HepG2 (cell line): ENCODE data around the gene KCTD19. TPM values are rescaled to one million over a fixed set of nuclear protein-coding genes. Genes with fewer than 3 reads are reported as not detected.

ENCODE experiments used
- DZIP1 ChIP-seq: sonication (generic); formaldehyde crosslinking; IDR thresholded peaks from 2 replicates; pipeline ENCODE4 v1.5.0; 2020; ENCODE audit warnings: mild to moderate bottlenecking, missing genetic modification reagents
- ETV5 ChIP-seq: IDR thresholded peaks from 2 replicates; pipeline ENCODE4 v1.6.1; 2018; ENCODE audit warnings: missing biosample characterization, missing genetic modification reagents, inconsistent platforms, borderline replicate concordance
- EZH2 ChIP-seq: conservative IDR thresholded peaks from 2 replicates; pipeline ENCODE4 v1.6.1; 2012; ENCODE audit warnings: mild to moderate bottlenecking, low read depth, low read length, moderate library complexity
- KLF9 ChIP-seq: IDR thresholded peaks from 2 replicates; pipeline ENCODE4 v1.6.1; 2016; ENCODE audit warnings: low read depth
- KMT2B ChIP-seq: IDR thresholded peaks from 2 replicates; pipeline ENCODE4 v1.6.1; 2016; ENCODE audit warnings: missing genetic modification reagents, missing compliant biosample characterization
- MIXL1 ChIP-seq: IDR thresholded peaks from 2 replicates; pipeline ENCODE4 v1.6.1; 2016
- PATZ1 ChIP-seq: sonication (generic); formaldehyde crosslinking; IDR thresholded peaks from 2 replicates; pipeline ENCODE4 v1.4.0; 2020; ENCODE audit warnings: missing genetic modification reagents
- PHB2 ChIP-seq: fragments of 450-650 bp; IDR thresholded peaks from 2 replicates; pipeline ENCODE4 v1.6.1; 2018; ENCODE audit not compliant: partially characterized antibody
- RBFOX2 ChIP-seq: fragments of 200-400 bp; formaldehyde crosslinking; IDR thresholded peaks from 2 replicates; pipeline ENCODE4 v1.6.1; 2017; ENCODE audit warnings: low read depth, mild to moderate bottlenecking, low read length
- SNAPC4 ChIP-seq: sonication (generic); formaldehyde crosslinking; IDR thresholded peaks from 2 replicates; pipeline ENCODE4 v1.4.0; 2020; ENCODE audit warnings: mild to moderate bottlenecking, missing genetic modification reagents
- TCF12 ChIP-seq, 2 experiments: fragments of 450-650 bp in 1 of 2; sonication (generic) in 1 of 2; formaldehyde crosslinking in 1 of 2; IDR thresholded peaks; 2 replicates each; pipeline versions ENCODE4 v1.6.1 to v1.8.0; 2017 to 2022; ENCODE audit warnings: antibody characterized with exemption in 1 of 2, mild to moderate bottlenecking in 1 of 2, missing genetic modification reagents in 1 of 2, moderate library complexity in 1 of 2
- ZBTB1 ChIP-seq: sonication (generic); formaldehyde crosslinking; IDR thresholded peaks from 2 replicates; pipeline ENCODE4 v1.4.0; 2020; ENCODE audit warnings: missing genetic modification reagents, borderline replicate concordance
- ZC3H4 ChIP-seq: sonication (generic); formaldehyde crosslinking; IDR thresholded peaks from 2 replicates; pipeline ENCODE4 v1.4.0; 2020; ENCODE audit warnings: missing genetic modification reagents, borderline replicate concordance
- ZNF333 ChIP-seq: sonication (generic); formaldehyde crosslinking; IDR thresholded peaks from 2 replicates; pipeline ENCODE4 v1.4.0; 2020; ENCODE audit warnings: mild to moderate bottlenecking, missing genetic modification reagents, borderline replicate concordance
- ZNF572 ChIP-seq: sonication (generic); formaldehyde crosslinking; IDR thresholded peaks from 2 replicates; pipeline ENCODE4 v1.5.1; 2020; ENCODE audit warnings: mild to moderate bottlenecking, missing genetic modification reagents
- ZNF670 ChIP-seq: sonication (generic); formaldehyde crosslinking; IDR thresholded peaks from 2 replicates; pipeline ENCODE4 v1.8.0; 2022; ENCODE audit warnings: mild to moderate bottlenecking, missing genetic modification reagents, borderline replicate concordance
- ZNF7 ChIP-seq: IDR thresholded peaks from 2 replicates; pipeline ENCODE4 v1.6.1; 2016; ENCODE audit warnings: missing biosample characterization, missing genetic modification reagents
- ZNF740 ChIP-seq: sonication (generic); formaldehyde crosslinking; IDR thresholded peaks from 2 replicates; pipeline ENCODE4 v1.4.0; 2020; ENCODE audit warnings: missing genetic modification reagents
- ZNF775 ChIP-seq: sonication (generic); formaldehyde crosslinking; IDR thresholded peaks from 2 replicates; pipeline ENCODE4 v1.4.0; 2020; ENCODE audit warnings: missing genetic modification reagents, mild to moderate bottlenecking, moderate library complexity, borderline replicate concordance
- polyA plus RNA-seq, 8 experiments: library from polyadenylated mRNA; depleted of rRNA in 3 of 8; stranded (reverse) in 7 of 8; unstranded in 1 of 8; fragments of >200 nt; fragmentation: Illumina TruSeq in 4 of 8; extraction: Trizol in 4 of 8; gene quantifications; 2 replicates each; pipeline versions ENCODE4 v1.2.1 to v1.2.3, GENCODE V29; 2011 to 2016; ENCODE audit warnings: low read depth in 4 of 8, missing spikeins in 1 of 8, mixed read lengths in 1 of 8; ENCODE audit not compliant: insufficient read depth in 1 of 8
- total RNA-seq, 5 experiments: library from RNA; depleted of rRNA; stranded (reverse); fragments of >200 nt; fragmentation: Illumina TruSeq; extraction: Trizol; gene quantifications; 2 replicates each; pipeline ENCODE4 v1.2.3, GENCODE V29; 2016; ENCODE audit warnings: low read depth in 1 of 5

The KCTD19 gene
- total and polyA plus RNA-seq, 2 of the 13 experiments (the other 11 are each of a cell fraction or from before 2014, with no cell fraction given): not detected

GRCh38 chr16:67326472-67327309 is at the start of gene KCTD19, which contains the start of gene LRRC36 (continued):
- TF ChIP-seq TCF12 (IDR thresholded peaks at IDR 0.05) (no peak), TCF12 (CRISPR knock-in tag; IDR thresholded peaks at IDR 0.05) (peak; percentile 41; the same call in 1 of the 2 replicates), KLF9 (no peak), RBFOX2 (no peak), ETV5 (CRISPR knock-in tag) (no peak), ZBTB1 (no peak), ZNF7 (CRISPR knock-in tag) (no peak), ZC3H4 (CRISPR knock-in tag) (no peak), PATZ1 (CRISPR knock-in tag) (peak; percentile 85), ZNF740 (CRISPR knock-in tag) (0 out of 2 replicates have a peak, but pooled peaks have one; percentile 17), DZIP1 (CRISPR knock-in tag) (no peak), KMT2B (peak; percentile 27; the same call in 1 of the 2 replicates), ZNF333 (CRISPR knock-in tag) (no peak), ZNF775 (CRISPR knock-in tag) (peak; percentile 67; the same call in 1 of the 2 replicates), MIXL1 (CRISPR knock-in tag) (no peak), EZH2 (no peak), PHB2 (no peak), ZNF670 (CRISPR knock-in tag) (no peak), ZNF572 (no peak), SNAPC4 (CRISPR knock-in tag) (no peak)
